Body of pancreas (tissue), 4 donors: ENCODE measurements around the gene TUBGCP5.

Source experiments
- POLR2A ChIP-seq, 3 donors: fragments of 450-650 bp; IDR thresholded peaks; one replicate each; pipeline ENCODE4 v1.6.1; 2016; ENCODE audit warnings: antibody characterized with exemption in 3 of 3, mild to moderate bottlenecking in 2 of 3
- TF ChIP-seq, protein P1 (sequence below), 7 experiments: fragments of 450-650 bp in 4 of 7; fragments of 200-600 bp in 3 of 7; sonication (generic) in 3 of 7; IDR thresholded peaks; one replicate each; pipeline ENCODE4 v1.5.1; 2016 to 2019; ENCODE audit warnings: antibody characterized with exemption in 7 of 7

DNA sequence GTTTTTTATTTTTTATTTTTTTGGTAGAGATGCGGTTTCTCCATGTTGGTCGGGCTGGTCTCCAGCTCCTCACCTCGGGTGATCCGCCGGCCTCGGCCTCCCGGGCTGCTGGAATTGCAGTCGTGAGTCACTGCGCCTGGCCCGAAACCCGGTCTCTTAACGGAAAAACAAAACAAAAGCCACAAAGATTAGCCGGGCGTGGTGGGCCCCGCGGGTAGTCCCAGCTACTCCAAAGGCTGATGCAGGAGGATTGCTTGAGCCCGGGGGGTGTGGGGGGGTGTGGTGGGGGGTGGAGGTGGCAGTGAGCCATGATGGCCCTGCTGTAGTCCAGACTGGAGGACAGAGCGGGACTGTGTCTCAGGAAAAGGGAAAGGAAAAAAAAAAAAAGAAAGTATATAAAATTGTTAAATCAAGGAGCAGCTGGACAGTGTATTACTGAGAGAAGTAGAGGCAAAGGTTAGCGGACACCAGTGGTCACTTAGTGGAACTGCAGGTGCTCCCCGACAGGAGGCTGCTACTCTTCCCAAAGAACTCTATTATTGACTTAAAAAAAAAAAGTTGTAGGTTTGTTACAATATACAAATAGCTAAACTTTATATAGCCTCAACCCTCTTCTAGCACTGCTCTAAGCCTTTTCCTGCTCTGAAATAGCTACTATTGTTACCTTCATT is 30.3 kb upstream of the TUBGCP5 start:
- no peak for TF ChIP-seq POLR2A (IDR thresholded peaks at IDR 0.05)
- TF ChIP-seq, protein P1, sequence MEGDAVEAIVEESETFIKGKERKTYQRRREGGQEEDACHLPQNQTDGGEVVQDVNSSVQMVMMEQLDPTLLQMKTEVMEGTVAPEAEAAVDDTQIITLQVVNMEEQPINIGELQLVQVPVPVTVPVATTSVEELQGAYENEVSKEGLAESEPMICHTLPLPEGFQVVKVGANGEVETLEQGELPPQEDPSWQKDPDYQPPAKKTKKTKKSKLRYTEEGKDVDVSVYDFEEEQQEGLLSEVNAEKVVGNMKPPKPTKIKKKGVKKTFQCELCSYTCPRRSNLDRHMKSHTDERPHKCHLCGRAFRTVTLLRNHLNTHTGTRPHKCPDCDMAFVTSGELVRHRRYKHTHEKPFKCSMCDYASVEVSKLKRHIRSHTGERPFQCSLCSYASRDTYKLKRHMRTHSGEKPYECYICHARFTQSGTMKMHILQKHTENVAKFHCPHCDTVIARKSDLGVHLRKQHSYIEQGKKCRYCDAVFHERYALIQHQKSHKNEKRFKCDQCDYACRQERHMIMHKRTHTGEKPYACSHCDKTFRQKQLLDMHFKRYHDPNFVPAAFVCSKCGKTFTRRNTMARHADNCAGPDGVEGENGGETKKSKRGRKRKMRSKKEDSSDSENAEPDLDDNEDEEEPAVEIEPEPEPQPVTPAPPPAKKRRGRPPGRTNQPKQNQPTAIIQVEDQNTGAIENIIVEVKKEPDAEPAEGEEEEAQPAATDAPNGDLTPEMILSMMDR (IDR thresholded peaks at IDR 0.05): peak in 1 of 7 experiments; percentile 9
